GM23248 (cell line): Measurements from ENCODE around the gene CCDC150.

Experiments used
- EZH2 ChIP-seq: fragments of 200-600 bp; sonication (generic); IDR thresholded peaks from 2 replicates; pipeline ENCODE4 v1.6.1; 2018; ENCODE audit warnings: antibody characterized with exemption, mild to moderate bottlenecking; ENCODE audit not compliant: insufficient read depth, poor library complexity, severe bottlenecking
- EZH2phosphoT487 ChIP-seq: fragments of 200-600 bp; sonication (generic); IDR thresholded peaks from 2 replicates; pipeline ENCODE4 v1.6.1; 2018; ENCODE audit warnings: antibody characterized with exemption, moderate library complexity, mild to moderate bottlenecking, low read depth; ENCODE audit not compliant: insufficient read depth

GRCh38 chr2:196750291-196750923 lies 110.9 kb downstream of the CCDC150 start:
- TF ChIP-seq EZH2 (no peak), EZH2phosphoT487 (no peak)
